GM12892 (cell line): ENCODE results near the gene ALDH8A1.

ENCODE experiments used
- DNase-seq: peaks from one replicate; pipeline ENCODE4 v3.0.0; 2011; ENCODE audit not compliant: insufficient read length
- FAIRE-seq: peaks from 2 replicates; lab custom pipeline; 2011; peaks lifted over from hg19 to GRCh38; lab: Jason Lieb, UNC
- POLR2A ChIP-seq: IDR thresholded peaks from 2 replicates; pipeline ENCODE4 v1.6.1; 2011; ENCODE audit warnings: low read depth, low read length, control low read depth
- POLR2AphosphoS5 ChIP-seq: IDR thresholded peaks from 2 replicates; pipeline ENCODE4 v1.6.1; 2011; ENCODE audit warnings: low read depth, low read length, control low read depth
- TAF1 ChIP-seq: IDR thresholded peaks from 2 replicates; pipeline ENCODE4 v1.6.1; 2011; ENCODE audit warnings: low read depth, mild to moderate bottlenecking, control low read depth, low read length, borderline replicate concordance

Gene ALDH8A1

GRCh38 chr6:134974370-134974769, 24.5 kb upstream of the ALDH8A1 start:
- DNase-seq: no peak
- no peak for TF ChIP-seq POLR2A
- FAIRE-seq: peak; percentile 53

GRCh38 chr6:134967711-134968110, 17.8 kb upstream of the ALDH8A1 start:
- TF ChIP-seq POLR2AphosphoS5 (no peak), TAF1 (no peak), POLR2A (no peak)
- no peak for DNase-seq
- FAIRE-seq: peak; percentile 77

- FAIRE-seq (no peak), DNase-seq (no peak)
- TF ChIP-seq POLR2A: no peak
- no peak for TF ChIP-seq TAF1
- TF ChIP-seq POLR2AphosphoS5: no peak
Measured at GRCh38 chr6:134964451-134965203, 14.7 kb upstream of the ALDH8A1 start.

- TF ChIP-seq POLR2A (no peak), TAF1 (no peak), POLR2AphosphoS5 (no peak)
- no peak for FAIRE-seq
- no peak for DNase-seq
Measured at GRCh38 chr6:134962421-134962820, 12.5 kb upstream of the ALDH8A1 start.

- FAIRE-seq (no peak), DNase-seq (no peak)
- TF ChIP-seq POLR2A (no peak), TAF1 (no peak), POLR2AphosphoS5 (no peak)
Measured at GRCh38 chr6:134961366-134961765, 11.5 kb upstream of the ALDH8A1 start.

- TF ChIP-seq POLR2A (no peak), TAF1 (no peak), POLR2AphosphoS5 (no peak)
- FAIRE-seq: no peak
- no peak for DNase-seq
Measured at GRCh38 chr6:134959603-134960002, 9.7 kb upstream of the ALDH8A1 start.

- DNase-seq: no peak
- TF ChIP-seq POLR2A (no peak), POLR2AphosphoS5 (no peak), TAF1 (no peak)
- FAIRE-seq: no peak
Measured at GRCh38 chr6:134956676-134957075, 6.8 kb upstream of the ALDH8A1 start.

GRCh38 chr6:134956032-134956431, 6.1 kb upstream of the ALDH8A1 start:
- no peak for TF ChIP-seq POLR2AphosphoS5
- no peak for TF ChIP-seq TAF1
- no peak for TF ChIP-seq POLR2A
- DNase-seq (no peak), FAIRE-seq (no peak)

GRCh38 chr6:134954272-134955000, 4.5 kb upstream of the ALDH8A1 start:
- FAIRE-seq: no peak
- TF ChIP-seq TAF1 (no peak), POLR2AphosphoS5 (no peak), POLR2A (no peak)
- DNase-seq: no peak

GRCh38 chr6:134951494-134952263, 1.8 kb upstream of the ALDH8A1 start:
- DNase-seq (no peak), FAIRE-seq (no peak)

GRCh38 chr6:134950482-134950881, 581 bp upstream of the ALDH8A1 start:
- no peak for DNase-seq
- TF ChIP-seq POLR2AphosphoS5 (no peak), POLR2A (no peak), TAF1 (no peak)
- FAIRE-seq: no peak

More at GRCh38 chr6:134951494-134952263, 1.8 kb upstream of the ALDH8A1 start:
- TF ChIP-seq POLR2AphosphoS5 (no peak), POLR2A (no peak), TAF1 (no peak)
